Osteoblast (primary cell): ENCODE results near the gene SYT2. TPM values are rescaled to one million over a fixed set of nuclear protein-coding genes. Genes with fewer than 3 reads are reported as not detected.

Source experiments
- DNase-seq: peaks from one replicate; pipeline ENCODE4 v3.0.0; 2011; ENCODE audit warnings: low spot score, mixed read lengths; ENCODE audit not compliant: insufficient read length; ENCODE audit errors: missing footprints
- H2AFZ ChIP-seq: 2 replicates; pipeline ENCODE4 v1.6.0; 2011; ENCODE audit warnings: mild to moderate bottlenecking, low read length
- H3K27ac ChIP-seq: 2 replicates; pipeline ENCODE4 v1.5.1; 2011; ENCODE audit warnings: mild to moderate bottlenecking, low read depth, low read length, moderate library complexity
- H3K27me3 ChIP-seq: 2 replicates; pipeline ENCODE4 v1.6.0; 2012; ENCODE audit warnings: mild to moderate bottlenecking, control low read depth, inconsistent platforms, low read length, moderate library complexity; ENCODE audit not compliant: insufficient read depth
- H3K36me3 ChIP-seq: 2 replicates; pipeline ENCODE4 v1.5.1; 2011; ENCODE audit warnings: mild to moderate bottlenecking, low read length, control low read depth, moderate library complexity; ENCODE audit not compliant: insufficient read depth
- H3K4me1 ChIP-seq: 2 replicates; pipeline ENCODE4 v1.5.1; 2011; ENCODE audit warnings: mild to moderate bottlenecking, low read length, control low read depth, moderate library complexity; ENCODE audit not compliant: insufficient read depth
- H3K4me2 ChIP-seq: 2 replicates; pipeline ENCODE4 v1.6.0; 2011; ENCODE audit warnings: mild to moderate bottlenecking, low read length; ENCODE audit not compliant: insufficient read depth
- H3K4me3 ChIP-seq: fragments of 200-600 bp; sonication (generic); 3 replicates; pipeline ENCODE4 v1.5.1; 2012; ENCODE audit warnings: mild to moderate bottlenecking, low read length, inconsistent platforms; ENCODE audit not compliant: insufficient read depth
- H3K79me2 ChIP-seq: 2 replicates; pipeline ENCODE4 v1.6.0; 2012; ENCODE audit warnings: mild to moderate bottlenecking, low read length, control low read depth, inconsistent platforms; ENCODE audit not compliant: insufficient read depth
- H3K9me3 ChIP-seq: 2 replicates; pipeline ENCODE4 v1.5.1; 2011; ENCODE audit warnings: low read depth, low read length, control low read depth
- H4K20me1 ChIP-seq: 2 replicates; pipeline ENCODE4 v1.6.0; 2012; ENCODE audit warnings: mild to moderate bottlenecking, low read length, control low read depth; ENCODE audit not compliant: insufficient read depth
- CTCF ChIP-seq: IDR thresholded peaks from 2 replicates; pipeline ENCODE4 v1.5.1; 2011; ENCODE audit warnings: mild to moderate bottlenecking, low read depth, low read length, moderate library complexity; ENCODE audit errors: extremely low read depth
- total RNA-seq: library from RNA; depleted of rRNA; stranded (reverse); fragments of >200 nt; gene quantifications from 2 replicates; pipeline ENCODE4 v1.2.3, GENCODE V29; 2012

The SYT2 gene
- total RNA-seq, 1 donor, result not detected

- no peaks in the 10 kb centered on the region for H3K27me3 ChIP-seq
- no peaks in the 10 kb centered on the region for H3K9me3 ChIP-seq
- H3K27ac ChIP-seq, result no peak overlapping the region
- no peak for TF ChIP-seq CTCF
- H4K20me1 ChIP-seq, result no peaks in the 10 kb centered on the region
- no peak overlapping the region for H3K4me2 ChIP-seq
- DNase-seq, result no peak
- H2AFZ ChIP-seq, result no peak overlapping the region
- peaks cover 39% of the 10 kb centered on the region for H3K4me1 ChIP-seq
- no peak overlapping the region for H3K4me3 ChIP-seq
- H3K36me3 ChIP-seq, result no peaks in the 10 kb centered on the region
- H3K79me2 ChIP-seq, result no peaks in the 10 kb centered on the region
These were observed 144.2 kb downstream of the SYT2 start for GRCh38 chr1:202565890-202566602.

- Histone ChIP-seq H3K27me3 (no peaks in the 10 kb centered on the region), H3K36me3 (no peaks in the 10 kb centered on the region), H3K27ac (no peak overlapping the region), H3K4me3 (no peak overlapping the region), H3K79me2 (no peaks in the 10 kb centered on the region), H3K4me2 (no peak overlapping the region), H3K9me3 (no peaks in the 10 kb centered on the region), H4K20me1 (no peaks in the 10 kb centered on the region), H3K4me1 (peaks cover 37% of the 10 kb centered on the region), H2AFZ (no peak overlapping the region)
- TF ChIP-seq CTCF, result no peak
- DNase-seq, result no peak
These were observed 145.2 kb downstream of the SYT2 start for GRCh38 chr1:202564958-202565495.

- Histone ChIP-seq H3K79me2 (no peaks in the 10 kb centered on the region), H3K36me3 (no peaks in the 10 kb centered on the region), H3K4me3 (no peak overlapping the region), H2AFZ (no peak overlapping the region), H3K4me2 (no peak overlapping the region), H4K20me1 (no peaks in the 10 kb centered on the region), H3K27ac (no peak overlapping the region), H3K9me3 (no peaks in the 10 kb centered on the region), H3K27me3 (no peaks in the 10 kb centered on the region), H3K4me1 (peaks cover 25% of the 10 kb centered on the region)
- DNase-seq, result no peak
- no peak for TF ChIP-seq CTCF
These were observed 146.4 kb downstream of the SYT2 start for GRCh38 chr1:202563818-202564217.

- H3K79me2 ChIP-seq, result no peaks in the 10 kb centered on the region
- TF ChIP-seq CTCF, result no peak
- no peak overlapping the region for H3K4me3 ChIP-seq
- no peaks in the 10 kb centered on the region for H4K20me1 ChIP-seq
- no peak for DNase-seq
- H3K4me2 ChIP-seq, result no peak overlapping the region
- no peaks in the 10 kb centered on the region for H3K27me3 ChIP-seq
- H3K27ac ChIP-seq, result no peak overlapping the region
- H3K9me3 ChIP-seq, result no peaks in the 10 kb centered on the region
- H3K36me3 ChIP-seq, result no peaks in the 10 kb centered on the region
- H2AFZ ChIP-seq, result no peak overlapping the region
- peaks cover 13% of the 10 kb centered on the region for H3K4me1 ChIP-seq
These were observed 147.7 kb downstream of the SYT2 start for GRCh38 chr1:202562444-202563060.
